ENCODE data around the gene NCR1.
"Not testable (repeated sequence)": the region's sequence is repeated elsewhere in the genome, so short reads cannot be mapped to it uniquely, and the experiment has no call there.

Gene NCR1

DNA sequence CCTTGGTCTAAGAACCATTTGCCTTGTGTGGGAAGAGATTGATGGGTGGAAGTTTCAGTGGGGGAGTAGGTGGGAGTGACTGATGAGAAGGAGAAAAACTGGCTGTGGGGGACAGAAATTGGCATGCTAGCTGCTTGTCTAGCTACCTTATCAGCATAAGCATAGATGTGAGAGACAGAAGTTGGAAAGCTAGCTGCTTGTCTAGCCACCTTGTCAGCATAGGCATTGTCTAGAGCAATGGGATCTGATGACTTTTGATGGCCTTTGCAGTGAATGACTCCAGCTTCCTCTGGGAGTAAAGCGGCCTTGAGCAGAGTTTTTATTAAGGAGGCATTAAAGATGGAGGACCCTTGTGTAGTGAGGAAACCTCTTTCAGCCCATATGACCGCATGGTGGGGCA is 9.9 kb upstream of the NCR1 start:
- H3K4me3 Mint-ChIP-seq = no peak overlapping the region
- ATAC-seq (no peak), DNase-seq (no peak)
- H3K27ac Mint-ChIP-seq = no peak overlapping the region
- no peaks in the 10 kb centered on the region for H3K36me3 Mint-ChIP-seq (ENCODE audit: low read depth)
- H3K9me3 Mint-ChIP-seq = no peaks in the 10 kb centered on the region
- H3K27me3 Mint-ChIP-seq = peaks cover 6% of the 10 kb centered on the region
- no peaks in the 10 kb centered on the region for H3K4me1 Mint-ChIP-seq

DNA sequence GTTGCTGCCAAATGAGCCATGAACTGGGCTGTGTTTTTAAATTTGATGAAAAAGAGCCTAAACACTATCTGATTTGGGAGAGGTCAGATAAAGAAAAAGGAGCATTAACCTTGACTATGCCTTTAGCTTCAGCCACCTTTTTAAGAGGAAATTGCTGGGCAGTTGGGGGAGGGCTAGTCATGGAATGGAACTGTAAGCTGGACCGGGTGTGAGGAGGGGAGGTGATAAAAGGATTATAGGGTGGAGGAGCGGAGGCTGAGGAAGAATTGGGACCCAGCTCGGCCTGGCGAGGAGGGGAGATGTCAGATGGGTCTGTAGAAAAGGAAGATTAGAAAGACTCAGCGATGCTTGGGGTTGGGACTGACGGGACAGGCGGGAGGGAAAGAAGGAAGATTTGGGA is 7.3 kb upstream of the NCR1 start:
- not testable (repeated sequence) for H3K36me3 Mint-ChIP-seq (ENCODE audit: low read depth); H3K27ac Mint-ChIP-seq; DNase-seq; H3K4me3 Mint-ChIP-seq; H3K9me3 Mint-ChIP-seq; ATAC-seq; H3K4me1 Mint-ChIP-seq; H3K27me3 Mint-ChIP-seq

DNA sequence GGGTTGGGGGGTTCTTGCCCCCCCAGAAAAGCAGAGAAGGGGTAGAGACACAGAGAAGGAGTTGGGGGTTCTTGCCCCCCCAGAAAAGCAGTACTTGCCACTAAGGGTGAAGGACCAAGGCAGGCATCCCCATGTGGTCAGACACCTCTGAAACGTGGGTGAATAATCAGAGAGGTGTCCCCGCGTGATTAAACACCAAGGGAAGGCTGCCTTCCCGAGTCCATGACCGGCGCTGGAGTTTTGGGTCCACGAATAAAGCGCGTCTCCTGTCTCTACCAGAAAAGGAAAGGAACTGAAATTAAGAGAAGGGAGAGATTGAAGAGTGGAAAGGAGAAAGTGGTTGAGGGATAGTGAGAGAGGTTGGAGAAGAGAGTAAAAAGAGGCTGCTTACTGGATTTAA is 6.3 kb upstream of the NCR1 start:
- ATAC-seq; H3K27me3 Mint-ChIP-seq; H3K27ac Mint-ChIP-seq; H3K4me1 Mint-ChIP-seq; H3K36me3 Mint-ChIP-seq (ENCODE audit: low read depth); H3K4me3 Mint-ChIP-seq; DNase-seq; H3K9me3 Mint-ChIP-seq: not testable (repeated sequence)

DNA sequence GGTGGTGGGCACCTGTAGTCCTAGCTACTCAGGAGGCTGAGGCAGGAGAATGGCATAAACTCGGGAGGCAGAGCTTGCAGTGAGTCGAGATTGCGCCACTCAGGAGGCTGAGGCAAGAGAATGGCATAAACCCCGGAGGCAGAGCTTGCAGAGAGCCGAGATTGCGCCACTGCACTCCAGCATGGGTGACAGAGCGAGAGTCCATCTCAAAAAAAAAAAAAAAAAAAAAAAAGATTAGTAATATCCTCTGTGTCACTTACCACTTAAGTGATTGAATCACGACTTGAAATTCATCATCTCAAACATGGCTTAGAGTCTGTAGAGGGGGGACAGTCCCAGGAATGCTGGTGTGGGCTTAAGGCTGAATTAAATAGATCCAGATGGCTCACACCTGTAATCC is 4.8 kb upstream of the NCR1 start:
- not testable (repeated sequence) for H3K36me3 Mint-ChIP-seq (ENCODE audit: low read depth); ATAC-seq; H3K27ac Mint-ChIP-seq; H3K4me3 Mint-ChIP-seq; DNase-seq; H3K27me3 Mint-ChIP-seq; H3K9me3 Mint-ChIP-seq; H3K4me1 Mint-ChIP-seq

DNA sequence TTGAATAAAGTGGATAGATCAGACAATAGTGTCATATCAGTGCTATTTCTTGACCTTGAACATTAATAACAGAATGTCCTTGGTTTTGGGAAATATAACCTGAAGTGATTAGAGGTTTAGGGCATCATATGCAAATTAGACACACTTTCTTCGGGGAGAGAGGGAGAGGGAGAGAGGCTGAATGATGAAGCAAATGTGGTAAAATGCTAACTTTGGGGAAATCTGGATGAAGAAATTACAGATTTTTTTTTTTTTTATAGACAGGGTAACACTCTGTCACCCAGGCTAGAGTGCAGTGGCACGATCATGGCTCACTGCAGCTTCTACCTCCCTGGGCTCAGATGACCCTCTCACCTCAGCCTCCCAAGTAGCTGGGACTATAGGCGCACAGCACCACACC is 3.9 kb upstream of the NCR1 start:
- Mint-ChIP-seq H3K4me3 (no peak overlapping the region), H3K27me3 (peaks cover 8% of the 10 kb centered on the region), H3K4me1 (no peaks in the 10 kb centered on the region), H3K27ac (no peak overlapping the region), H3K36me3 (ENCODE audit: low read depth) (no peaks in the 10 kb centered on the region), H3K9me3 (no peaks in the 10 kb centered on the region)
- ATAC-seq (no peak), DNase-seq (no peak)

DNA sequence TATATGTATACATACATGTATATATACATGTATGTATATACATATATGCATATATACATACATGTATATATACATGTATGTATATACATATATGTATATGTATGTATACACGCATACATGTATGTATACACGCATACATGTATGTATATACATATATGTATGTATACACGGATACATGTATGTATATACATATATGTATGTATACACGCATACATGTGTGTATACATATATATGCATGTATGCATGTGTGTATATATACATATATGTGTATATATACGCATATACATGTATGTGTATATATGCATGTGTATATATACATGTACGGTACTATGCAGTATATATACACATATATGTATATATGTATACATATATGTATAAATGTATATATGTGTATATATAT is 2.6 kb upstream of the NCR1 start:
- no peak overlapping the region for H3K27ac Mint-ChIP-seq
- no peaks in the 10 kb centered on the region for H3K36me3 Mint-ChIP-seq (ENCODE audit: low read depth)
- peaks cover 6% of the 10 kb centered on the region for H3K27me3 Mint-ChIP-seq
- H3K9me3 Mint-ChIP-seq = no peaks in the 10 kb centered on the region
- DNase-seq (no peak), ATAC-seq (no peak)
- H3K4me3 Mint-ChIP-seq = no peak overlapping the region
- no peaks in the 10 kb centered on the region for H3K4me1 Mint-ChIP-seq

DNA sequence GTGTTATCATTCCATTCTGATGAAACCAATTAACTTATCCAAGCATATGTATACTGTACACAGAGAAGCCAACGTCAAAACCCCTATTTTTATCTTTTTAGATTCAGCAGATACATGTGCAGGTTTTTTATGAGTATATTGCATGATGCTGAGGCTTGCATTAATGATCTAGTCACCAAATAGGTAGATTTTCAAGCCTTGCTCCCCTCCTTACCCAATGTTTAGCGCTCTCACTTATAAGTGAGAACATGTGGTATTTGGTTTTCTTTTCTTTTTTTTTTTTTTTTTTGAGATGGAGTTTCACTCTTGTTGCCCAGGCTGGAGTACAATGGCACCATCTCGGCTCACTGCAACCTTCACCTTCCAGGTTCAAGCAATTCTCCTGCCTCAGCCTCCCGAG is 1.7 kb upstream of the NCR1 start:
- not testable (repeated sequence) for H3K36me3 Mint-ChIP-seq (ENCODE audit: low read depth); DNase-seq; H3K27ac Mint-ChIP-seq; H3K27me3 Mint-ChIP-seq; H3K4me1 Mint-ChIP-seq; H3K9me3 Mint-ChIP-seq; H3K4me3 Mint-ChIP-seq; ATAC-seq

DNA sequence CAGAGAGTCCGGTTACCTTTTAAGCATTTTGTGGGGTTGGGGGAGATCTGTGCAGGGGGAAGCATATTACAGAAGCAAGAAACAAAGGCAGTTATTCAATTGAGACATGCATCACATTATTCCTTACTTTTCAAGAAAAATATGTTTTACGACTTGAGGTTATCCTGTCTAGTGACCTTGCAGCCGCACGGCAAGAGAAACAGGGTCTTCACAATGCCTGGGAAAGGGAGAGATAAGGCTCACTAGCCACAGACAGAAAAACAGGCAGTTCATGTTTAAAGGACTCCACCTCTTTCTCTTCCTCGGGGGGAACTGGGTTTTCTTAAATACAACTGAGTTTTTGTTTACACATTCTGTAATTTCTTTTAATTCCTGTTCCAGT is 536 bp upstream of the NCR1 start:
- Mint-ChIP-seq H3K4me3 (no peak overlapping the region), H3K9me3 (no peaks in the 10 kb centered on the region), H3K4me1 (no peaks in the 10 kb centered on the region), H3K27me3 (peaks cover 2% of the 10 kb centered on the region), H3K36me3 (ENCODE audit: low read depth) (no peaks in the 10 kb centered on the region), H3K27ac (no peak overlapping the region)
- ATAC-seq (no peak), DNase-seq (no peak)

DNA sequence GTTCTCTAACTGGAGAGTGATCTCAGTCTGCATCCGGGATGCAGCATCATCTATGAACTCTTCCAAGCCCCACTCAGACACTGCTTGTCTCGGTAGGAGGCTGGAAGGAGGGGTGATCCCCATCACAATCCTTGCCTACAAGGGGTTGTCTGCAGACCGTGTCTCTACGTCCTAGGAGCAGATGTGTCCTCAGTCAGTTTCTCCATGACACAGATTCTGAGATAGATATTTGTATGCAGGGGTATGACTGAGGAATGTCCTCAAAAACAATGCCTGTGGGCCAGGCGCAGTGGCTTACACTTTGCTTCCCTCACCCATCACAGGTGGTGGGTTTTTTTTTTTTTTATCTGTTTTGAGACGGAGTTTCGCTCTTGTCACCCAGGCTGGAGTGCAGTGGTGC is 871 bp downstream of the NCR1 start:
- DNase-seq (no peak), ATAC-seq (no peak)
- H3K4me3 Mint-ChIP-seq = no peak overlapping the region
- no peaks in the 10 kb centered on the region for H3K36me3 Mint-ChIP-seq (ENCODE audit: low read depth)
- peaks cover 2% of the 10 kb centered on the region for H3K27me3 Mint-ChIP-seq
- H3K9me3 Mint-ChIP-seq = no peaks in the 10 kb centered on the region
- no peaks in the 10 kb centered on the region for H3K4me1 Mint-ChIP-seq
- H3K27ac Mint-ChIP-seq = no peak overlapping the region

DNA sequence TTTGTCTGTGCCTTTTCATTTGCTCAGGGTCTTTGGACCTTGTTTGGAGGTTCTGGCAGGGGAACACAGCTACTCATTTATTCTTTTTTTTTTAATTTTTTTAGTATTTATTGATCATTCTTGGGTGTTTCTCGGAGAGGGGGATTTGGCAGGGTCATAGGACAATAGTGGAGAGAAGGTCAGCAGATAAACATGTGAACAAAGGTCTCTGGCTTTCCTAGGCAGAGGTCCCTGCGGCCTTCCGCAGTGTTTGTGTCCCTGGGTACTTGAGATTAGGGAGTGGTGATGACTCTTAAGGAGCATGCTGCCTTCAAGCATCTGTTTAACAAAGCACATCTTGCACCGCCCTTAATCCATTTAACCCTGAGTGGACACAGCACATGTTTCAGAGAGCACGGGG is 2.0 kb downstream of the NCR1 start:
- not testable (repeated sequence) for H3K4me1 Mint-ChIP-seq; H3K4me3 Mint-ChIP-seq; H3K27ac Mint-ChIP-seq; H3K36me3 Mint-ChIP-seq (ENCODE audit: low read depth); DNase-seq; ATAC-seq; H3K27me3 Mint-ChIP-seq; H3K9me3 Mint-ChIP-seq

DNA sequence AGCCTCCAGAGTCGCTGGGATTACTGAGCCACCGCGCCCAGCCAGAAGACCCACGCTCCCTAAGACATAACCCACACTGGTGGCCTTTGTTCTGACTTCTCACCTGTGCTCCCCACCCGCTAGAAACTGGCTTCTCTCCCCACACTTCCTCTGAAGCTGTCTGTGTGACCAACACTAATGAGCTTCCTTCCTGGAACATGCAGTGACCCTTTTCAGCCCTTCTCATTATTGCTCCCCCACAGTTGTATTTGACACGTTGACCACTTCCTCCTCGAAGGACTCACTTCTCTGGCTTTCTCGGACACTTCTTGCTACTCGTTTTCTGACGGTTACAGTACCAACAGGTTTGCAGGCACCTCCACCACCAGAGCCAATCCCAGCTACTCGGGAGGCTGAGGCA is 10.9 kb downstream of the NCR1 start:
- peaks cover 2% of the 10 kb centered on the region for H3K4me1 Mint-ChIP-seq
- no peak overlapping the region for H3K27ac Mint-ChIP-seq
- no peak overlapping the region for H3K4me3 Mint-ChIP-seq
- no peak for ATAC-seq
- no peaks in the 10 kb centered on the region for H3K9me3 Mint-ChIP-seq
- H3K36me3 Mint-ChIP-seq (ENCODE audit: low read depth) = no peaks in the 10 kb centered on the region
- H3K27me3 Mint-ChIP-seq = peaks cover 16% of the 10 kb centered on the region
- no peak for DNase-seq

DNA sequence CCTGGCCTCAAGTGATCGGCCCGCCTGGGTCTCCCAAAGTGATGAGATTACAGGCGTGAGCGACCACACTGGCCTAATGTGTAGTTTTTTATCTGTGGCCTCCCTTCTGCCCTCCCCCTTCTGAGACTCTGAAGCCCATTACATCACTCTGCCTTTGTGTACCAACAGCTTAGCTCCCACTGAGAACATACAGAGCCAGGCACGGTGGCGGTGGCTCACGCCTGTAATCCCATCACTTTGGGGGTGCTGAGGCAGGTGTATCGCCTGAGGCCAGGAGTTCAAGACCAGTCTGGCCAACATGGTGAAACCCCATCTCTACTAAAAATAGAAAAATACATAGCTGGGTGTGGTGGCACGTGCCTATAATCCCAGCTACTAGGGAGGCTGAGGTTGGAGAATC is 12.6 kb downstream of the NCR1 start:
- DNase-seq = no peak
- Mint-ChIP-seq H3K36me3 (ENCODE audit: low read depth) (no peaks in the 10 kb centered on the region), H3K27ac (no peak overlapping the region), H3K4me1 (peaks cover 2% of the 10 kb centered on the region), H3K4me3 (no peak overlapping the region), H3K27me3 (peaks cover 19% of the 10 kb centered on the region), H3K9me3 (no peaks in the 10 kb centered on the region)
- no peak for ATAC-seq

DNA sequence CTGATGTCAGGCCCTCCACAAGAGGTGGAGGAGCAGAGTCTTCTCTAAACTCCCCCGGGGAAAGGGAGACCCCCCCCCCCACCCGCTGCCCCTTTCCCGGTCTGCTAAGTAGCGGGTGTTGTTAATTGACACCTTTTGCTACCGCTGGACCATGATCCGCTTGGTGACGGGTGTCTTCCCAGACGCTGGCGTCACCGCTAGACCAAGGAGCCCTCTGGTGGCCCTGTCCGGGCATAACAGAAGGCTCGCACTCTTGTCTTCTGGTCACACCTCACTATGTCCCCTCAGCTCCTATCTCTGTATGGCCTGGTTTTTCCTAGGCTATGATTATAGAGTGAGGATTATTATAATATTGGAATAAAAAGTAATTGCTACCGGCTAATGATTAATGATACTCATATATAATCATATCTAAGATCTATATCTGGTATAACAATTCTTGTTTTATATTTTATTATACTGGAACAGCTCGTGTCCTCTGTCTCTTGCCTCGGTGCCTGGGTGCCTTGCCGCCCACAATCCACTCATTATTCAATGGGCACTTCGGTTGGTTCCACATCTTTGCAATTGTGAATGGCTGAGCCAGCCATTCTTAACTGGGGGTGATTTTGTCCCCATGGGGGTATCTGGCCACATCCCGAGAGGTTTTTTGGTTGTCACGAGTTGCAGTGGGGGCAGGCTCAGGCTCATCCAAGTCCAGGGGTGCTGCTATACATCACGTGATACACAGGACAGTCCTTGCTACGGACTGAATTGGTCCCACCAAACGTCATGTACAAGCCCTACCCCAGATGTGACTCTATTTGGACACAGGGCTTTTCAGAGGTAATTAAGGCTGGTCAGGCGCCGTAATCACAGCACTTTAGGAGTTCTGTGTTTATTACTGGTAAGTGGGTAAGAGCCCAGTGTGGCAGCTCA is 14.0 kb downstream of the NCR1 start:
- not testable (repeated sequence) for H3K4me1 Mint-ChIP-seq; DNase-seq; H3K4me3 Mint-ChIP-seq; H3K27ac Mint-ChIP-seq; H3K9me3 Mint-ChIP-seq; H3K36me3 Mint-ChIP-seq (ENCODE audit: low read depth); ATAC-seq
- H3K27me3 Mint-ChIP-seq = peaks cover 18% of the 10 kb centered on the region

DNA sequence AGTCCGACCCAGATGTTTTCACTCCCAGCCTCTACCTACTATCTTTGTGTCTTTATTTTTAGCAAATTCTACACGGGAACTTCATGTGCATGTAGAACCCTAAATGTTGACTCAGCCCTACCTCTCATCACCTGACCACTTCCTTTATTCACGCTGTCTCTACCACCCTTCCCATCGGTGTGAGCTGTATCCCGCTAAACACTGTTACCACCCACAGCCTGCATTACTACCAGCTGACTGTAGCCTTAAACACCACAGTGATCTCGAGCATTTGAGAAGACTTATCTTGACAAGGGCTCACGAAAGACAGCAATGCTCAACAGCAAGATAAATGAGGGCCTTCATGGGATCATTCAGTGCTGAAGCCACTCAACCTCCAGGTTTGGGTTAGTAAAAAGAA is 15.1 kb downstream of the NCR1 start:
- H3K36me3 Mint-ChIP-seq (ENCODE audit: low read depth) = no peaks in the 10 kb centered on the region
- ATAC-seq (no peak), DNase-seq (no peak)
- no peak overlapping the region for H3K27ac Mint-ChIP-seq
- peaks cover 2% of the 10 kb centered on the region for H3K4me1 Mint-ChIP-seq
- H3K27me3 Mint-ChIP-seq = peaks cover 14% of the 10 kb centered on the region
- no peak overlapping the region for H3K4me3 Mint-ChIP-seq
- H3K9me3 Mint-ChIP-seq = peaks cover 4% of the 10 kb centered on the region

DNA sequence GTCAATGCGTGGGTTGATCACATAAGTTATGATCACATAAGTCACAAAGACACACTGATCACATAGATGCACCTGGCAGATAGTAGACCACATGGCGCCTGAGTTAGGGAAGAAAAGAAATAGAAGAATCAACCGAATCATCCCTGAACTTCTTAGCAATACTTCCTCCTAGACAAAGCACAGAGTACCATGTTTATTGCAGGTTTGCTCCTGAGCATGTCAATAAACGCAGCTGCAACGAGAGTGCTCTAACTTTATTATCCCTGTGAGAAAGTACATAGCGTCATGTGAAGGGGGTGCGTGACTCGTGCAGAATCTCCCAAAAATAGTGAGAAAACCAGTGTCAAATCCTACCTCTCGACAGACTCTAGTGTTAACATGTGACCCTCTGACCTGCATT is 17.3 kb downstream of the NCR1 start:
- H3K4me3 Mint-ChIP-seq = no peak overlapping the region
- peaks cover 2% of the 10 kb centered on the region for H3K4me1 Mint-ChIP-seq

DNA sequence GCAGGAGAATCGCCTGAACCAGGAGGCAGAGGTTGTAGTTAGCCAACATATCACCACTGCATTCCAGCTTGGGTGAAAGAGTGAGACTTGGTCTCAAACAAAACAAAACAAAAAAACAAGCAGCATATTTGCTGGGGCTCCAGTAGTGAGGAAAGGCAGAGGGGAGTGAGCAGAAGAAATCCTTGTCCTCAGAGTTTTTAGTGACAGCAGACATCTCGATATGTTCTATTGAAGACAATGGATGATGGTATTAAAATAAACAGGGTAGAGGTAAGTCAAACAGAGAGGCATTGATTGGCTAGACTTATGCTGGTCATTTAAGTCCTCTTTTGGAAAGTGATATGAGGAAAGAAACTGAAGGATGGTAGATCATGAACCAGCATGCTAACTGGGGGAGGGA is 22.4 kb downstream of the NCR1 start:
- H3K27ac Mint-ChIP-seq = no peak overlapping the region
- H3K4me1 Mint-ChIP-seq = no peaks in the 10 kb centered on the region
- ATAC-seq (no peak), DNase-seq (no peak)
- H3K36me3 Mint-ChIP-seq (ENCODE audit: low read depth) = peaks cover 5% of the 10 kb centered on the region
- peaks cover 14% of the 10 kb centered on the region for H3K9me3 Mint-ChIP-seq
- H3K27me3 Mint-ChIP-seq = peaks cover 6% of the 10 kb centered on the region
- H3K4me3 Mint-ChIP-seq = no peak overlapping the region

More for the DNA sequence above, 17.3 kb downstream of the NCR1 start:
- DNase-seq = no peak
- Mint-ChIP-seq H3K27ac (no peak overlapping the region), H3K27me3 (peaks cover 13% of the 10 kb centered on the region), H3K36me3 (ENCODE audit: low read depth) (peaks cover under 1% of the 10 kb centered on the region), H3K9me3 (peaks cover 6% of the 10 kb centered on the region)
- no peak for ATAC-seq

Measured in activated naive CD8-positive, alpha-beta T cell treated with anti-CD3 and anti-CD28 coated beads, Interleukin-2, amount 50 U/mL, for 24 hours (primary cell).